Measurements from ENCODE around the gene HNRNPA3. TPM values are rescaled to one million over a fixed set of nuclear protein-coding genes. Genes with fewer than 3 reads are reported as not detected.

The HNRNPA3 gene
- total and polyA plus RNA-seq, 2 of the 13 experiments (the other 11 are each of a cell fraction or from before 2014, with no cell fraction given), result 73.3 to 97.7 TPM

DNA sequence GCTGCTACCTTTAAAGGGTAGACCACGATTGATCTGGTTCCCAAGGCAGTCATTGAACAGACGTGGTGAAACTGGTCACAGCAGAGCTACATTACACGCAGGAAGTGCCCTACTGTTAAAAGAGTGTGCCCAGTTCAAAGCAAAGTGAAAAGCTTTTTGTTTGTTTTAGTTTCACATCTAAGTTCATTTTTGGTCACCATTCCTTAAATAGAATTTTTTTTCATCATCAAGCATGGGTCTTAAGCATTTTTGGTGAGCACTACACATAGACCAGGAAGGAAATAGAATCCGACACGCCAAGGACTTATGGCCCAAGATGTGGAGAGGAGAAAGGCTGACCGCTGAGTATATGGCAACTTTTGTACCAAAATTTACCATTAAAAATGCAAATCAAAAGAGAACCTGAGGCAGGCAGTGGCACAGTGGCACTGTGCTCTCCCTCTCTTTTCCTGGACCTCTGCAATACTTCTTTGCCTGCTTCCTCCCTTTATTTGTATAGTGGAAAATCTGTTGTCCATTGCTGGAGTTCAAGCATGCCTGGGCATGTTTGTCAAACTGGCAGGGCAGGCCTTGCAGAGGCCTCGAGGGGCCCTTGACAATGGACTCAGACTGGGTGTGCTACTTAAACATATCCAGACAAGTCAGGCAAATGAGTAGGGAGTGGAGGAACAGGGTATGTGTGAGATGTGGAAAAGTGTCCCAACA lies 42.6 kb upstream of the HNRNPA3 start (continued):
- TF ChIP-seq RNF2 (conservative IDR thresholded peaks at IDR 0.05; ENCODE audit: low read depth) (peak; percentile 90), ZNF225 (CRISPR knock-in tag; IDR thresholded peaks at IDR 0.05) (no peak; the same call in 1 of the 2 replicates), NFYC (CRISPR knock-in tag; IDR thresholded peaks at IDR 0.05) (no peak; the same call in 1 of the 2 replicates), PITX1 (CRISPR knock-in tag; IDR thresholded peaks at IDR 0.05) (peak; percentile 66; the same call in 1 of the 2 replicates), ZNF670 (CRISPR knock-in tag; IDR thresholded peaks at IDR 0.05; ENCODE audit: borderline replicate concordance) (no peak), REXO4 (CRISPR knock-in tag; IDR thresholded peaks at IDR 0.05; ENCODE audit: borderline replicate concordance) (no peak), MBD4 (IDR thresholded peaks at IDR 0.05; ENCODE audit: borderline replicate concordance, low read length) (peak; percentile 88; the same call in 1 of the 2 replicates), MAZ (IDR thresholded peaks at IDR 0.05; ENCODE audit: borderline replicate concordance, low read depth, low read length) (no peak), MAZ (CRISPR knock-in tag; IDR thresholded peaks at IDR 0.05; ENCODE audit: low read depth) (0 out of 2 replicates have a peak, but pooled peaks have one; percentile 49), ISX (CRISPR knock-in tag; conservative IDR thresholded peaks at IDR 0.05) (no peak), MYNN (CRISPR knock-in tag; IDR thresholded peaks at IDR 0.05; ENCODE audit: low read depth) (no peak), NRL (CRISPR knock-in tag; IDR thresholded peaks at IDR 0.05; ENCODE audit: borderline replicate concordance) (no peak), HOXA9 (CRISPR knock-in tag; IDR thresholded peaks at IDR 0.05; ENCODE audit: borderline replicate concordance) (no peak), ISL2 (CRISPR knock-in tag; IDR thresholded peaks at IDR 0.05) (peak; percentile 50; the same call in 1 of the 2 replicates), CBX2 (IDR thresholded peaks at IDR 0.05; ENCODE audit: low read depth, low read length) (no peak), CBX2 (CRISPR knock-in tag; IDR thresholded peaks at IDR 0.05; ENCODE audit: low read depth) (no peak), HMGA1 (CRISPR knock-in tag; conservative IDR thresholded peaks at IDR 0.05) (no peak), KDM5A (IDR thresholded peaks at IDR 0.05; ENCODE audit: borderline replicate concordance, low read length) (no peak), ESRRA (CRISPR knock-in tag; IDR thresholded peaks at IDR 0.05; ENCODE audit: low read depth) (no peak), RBAK (CRISPR knock-in tag; IDR thresholded peaks at IDR 0.05) (no peak), TIGD3 (CRISPR knock-in tag; IDR thresholded peaks at IDR 0.05; ENCODE audit: borderline replicate concordance) (no peak)
- TF ChIP-seq, protein P1, sequence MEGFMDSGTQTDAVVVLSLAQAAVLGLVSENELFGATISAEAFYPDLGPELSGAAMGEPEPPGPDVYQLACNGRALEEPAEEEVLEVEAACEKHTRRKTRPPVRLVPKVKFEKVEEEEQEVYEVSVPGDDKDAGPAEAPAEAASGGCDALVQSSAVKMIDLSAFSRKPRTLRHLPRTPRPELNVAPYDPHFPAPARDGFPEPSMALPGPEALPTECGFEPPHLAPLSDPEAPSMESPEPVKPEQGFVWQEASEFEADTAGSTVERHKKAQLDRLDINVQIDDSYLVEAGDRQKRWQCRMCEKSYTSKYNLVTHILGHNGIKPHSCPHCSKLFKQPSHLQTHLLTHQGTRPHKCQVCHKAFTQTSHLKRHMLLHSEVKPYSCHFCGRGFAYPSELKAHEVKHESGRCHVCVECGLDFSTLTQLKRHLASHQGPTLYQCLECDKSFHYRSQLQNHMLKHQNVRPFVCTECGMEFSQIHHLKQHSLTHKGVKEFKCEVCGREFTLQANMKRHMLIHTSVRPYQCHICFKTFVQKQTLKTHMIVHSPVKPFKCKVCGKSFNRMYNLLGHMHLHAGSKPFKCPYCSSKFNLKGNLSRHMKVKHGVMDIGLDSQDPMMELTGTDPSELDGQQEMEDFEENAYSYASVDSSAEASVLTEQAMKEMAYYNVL (CRISPR knock-in tag; IDR thresholded peaks at IDR 0.05; ENCODE audit: borderline replicate concordance), result peak; percentile 81; the same call in 1 of the 2 replicates
- TF ChIP-seq, protein P2, sequence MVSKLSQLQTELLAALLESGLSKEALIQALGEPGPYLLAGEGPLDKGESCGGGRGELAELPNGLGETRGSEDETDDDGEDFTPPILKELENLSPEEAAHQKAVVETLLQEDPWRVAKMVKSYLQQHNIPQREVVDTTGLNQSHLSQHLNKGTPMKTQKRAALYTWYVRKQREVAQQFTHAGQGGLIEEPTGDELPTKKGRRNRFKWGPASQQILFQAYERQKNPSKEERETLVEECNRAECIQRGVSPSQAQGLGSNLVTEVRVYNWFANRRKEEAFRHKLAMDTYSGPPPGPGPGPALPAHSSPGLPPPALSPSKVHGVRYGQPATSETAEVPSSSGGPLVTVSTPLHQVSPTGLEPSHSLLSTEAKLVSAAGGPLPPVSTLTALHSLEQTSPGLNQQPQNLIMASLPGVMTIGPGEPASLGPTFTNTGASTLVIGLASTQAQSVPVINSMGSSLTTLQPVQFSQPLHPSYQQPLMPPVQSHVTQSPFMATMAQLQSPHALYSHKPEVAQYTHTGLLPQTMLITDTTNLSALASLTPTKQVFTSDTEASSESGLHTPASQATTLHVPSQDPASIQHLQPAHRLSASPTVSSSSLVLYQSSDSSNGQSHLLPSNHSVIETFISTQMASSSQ (IDR thresholded peaks at IDR 0.05; ENCODE audit: low read depth), result no peak
- TF ChIP-seq, protein P2 (CRISPR knock-in tag; IDR thresholded peaks at IDR 0.05; ENCODE audit: borderline replicate concordance), result peak; percentile 53; the same call in 1 of the 2 replicates

All from HepG2 (cell line).